Stomach (tissue), 4 donors: ENCODE results near the gene KCNC1.

Experiments
- EP300 ChIP-seq: sonication (generic); formaldehyde crosslinking; IDR thresholded peaks from one replicate; pipeline ENCODE4 v1.6.1; 2017; ENCODE audit warnings: antibody characterized with exemption
- POLR2A ChIP-seq, 4 donors: fragments of 450-650 bp; IDR thresholded peaks; one replicate each; pipeline ENCODE4 v1.6.1; 2016; ENCODE audit warnings: antibody characterized with exemption in 4 of 4, control low read depth in 2 of 4, mild to moderate bottlenecking in 1 of 4, moderate library complexity in 1 of 4
- POLR2AphosphoS5 ChIP-seq, 3 donors: sonication (generic); formaldehyde crosslinking; IDR thresholded peaks; one replicate each; pipeline ENCODE4 v1.6.1; 2016; ENCODE audit warnings: antibody characterized with exemption in 3 of 3
- TF ChIP-seq, protein P1 (sequence below), 7 experiments: fragments of 450-650 bp in 4 of 7; fragments of 200-600 bp in 3 of 7; sonication (generic) in 3 of 7; IDR thresholded peaks; one replicate each; pipeline ENCODE4 v1.5.1; 2016 to 2019; ENCODE audit warnings: antibody characterized with exemption in 7 of 7, control low read depth in 2 of 7, mild to moderate bottlenecking in 1 of 7

GRCh38 chr11:17811352-17811751 lies 76.8 kb downstream of the KCNC1 start:
- TF ChIP-seq, protein P1, sequence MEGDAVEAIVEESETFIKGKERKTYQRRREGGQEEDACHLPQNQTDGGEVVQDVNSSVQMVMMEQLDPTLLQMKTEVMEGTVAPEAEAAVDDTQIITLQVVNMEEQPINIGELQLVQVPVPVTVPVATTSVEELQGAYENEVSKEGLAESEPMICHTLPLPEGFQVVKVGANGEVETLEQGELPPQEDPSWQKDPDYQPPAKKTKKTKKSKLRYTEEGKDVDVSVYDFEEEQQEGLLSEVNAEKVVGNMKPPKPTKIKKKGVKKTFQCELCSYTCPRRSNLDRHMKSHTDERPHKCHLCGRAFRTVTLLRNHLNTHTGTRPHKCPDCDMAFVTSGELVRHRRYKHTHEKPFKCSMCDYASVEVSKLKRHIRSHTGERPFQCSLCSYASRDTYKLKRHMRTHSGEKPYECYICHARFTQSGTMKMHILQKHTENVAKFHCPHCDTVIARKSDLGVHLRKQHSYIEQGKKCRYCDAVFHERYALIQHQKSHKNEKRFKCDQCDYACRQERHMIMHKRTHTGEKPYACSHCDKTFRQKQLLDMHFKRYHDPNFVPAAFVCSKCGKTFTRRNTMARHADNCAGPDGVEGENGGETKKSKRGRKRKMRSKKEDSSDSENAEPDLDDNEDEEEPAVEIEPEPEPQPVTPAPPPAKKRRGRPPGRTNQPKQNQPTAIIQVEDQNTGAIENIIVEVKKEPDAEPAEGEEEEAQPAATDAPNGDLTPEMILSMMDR (IDR thresholded peaks at IDR 0.05), result no peak
- TF ChIP-seq POLR2A (IDR thresholded peaks at IDR 0.05) (no peak), EP300 (no peak), POLR2AphosphoS5 (IDR thresholded peaks at IDR 0.05) (no peak)
